Mesenchymal stem cell (in vitro differentiated cells and primary cell): ENCODE results near the gene MAMSTR.

Experiments used
- DNase-seq: peaks from one replicate; pipeline ENCODE4 v3.0.0-alpha.2; 2013
- H2AFZ ChIP-seq: one replicate; pipeline ENCODE4 v1.6.1; 2013; ENCODE audit warnings: low read depth, mild to moderate bottlenecking, control low read depth, inconsistent platforms, low read length, moderate library complexity
- H2AK5ac ChIP-seq: 2 replicates; pipeline ENCODE4 v1.6.1; 2013; ENCODE audit warnings: low read length, moderate library complexity, mild to moderate bottlenecking, inconsistent platforms; ENCODE audit not compliant: severe bottlenecking
- H2BK120ac ChIP-seq: one replicate; pipeline ENCODE4 v1.6.1; 2013; ENCODE audit warnings: low read depth, mild to moderate bottlenecking, inconsistent platforms, low read length, moderate library complexity
- H2BK12ac ChIP-seq, 2 experiments: one replicate each; pipeline ENCODE4 v1.6.1; 2013; ENCODE audit warnings: inconsistent platforms in 2 of 2, low read length in 2 of 2, mild to moderate bottlenecking in 2 of 2, moderate library complexity in 2 of 2, control low read depth in 1 of 2
- H2BK15ac ChIP-seq: one replicate; pipeline ENCODE4 v1.6.1; 2013; ENCODE audit warnings: mild to moderate bottlenecking, low read depth, inconsistent platforms; ENCODE audit not compliant: poor library complexity, severe bottlenecking
- H2BK5ac ChIP-seq: 2 replicates; pipeline ENCODE4 v1.6.1; 2013; ENCODE audit warnings: low read depth, mild to moderate bottlenecking, low read length, control low read depth, inconsistent platforms; ENCODE audit not compliant: poor library complexity, severe bottlenecking
- H3K14ac ChIP-seq, 2 experiments: one replicate each; pipeline ENCODE4 v1.6.1; 2013; ENCODE audit warnings: inconsistent platforms in 2 of 2, low read length in 2 of 2, control low read depth in 1 of 2, mild to moderate bottlenecking in 1 of 2, moderate library complexity in 1 of 2
- H3K18ac ChIP-seq, 2 experiments: one replicate each; pipeline ENCODE4 v1.6.1; 2013; ENCODE audit warnings: inconsistent platforms in 2 of 2, low read length in 2 of 2, control low read depth in 1 of 2, low read depth in 1 of 2, mild to moderate bottlenecking in 1 of 2
- H3K23ac ChIP-seq, 2 experiments: one replicate each; pipeline ENCODE4 v1.6.1; 2013; ENCODE audit warnings: inconsistent platforms in 2 of 2, low read length in 2 of 2, mild to moderate bottlenecking in 2 of 2, moderate library complexity in 2 of 2, control low read depth in 1 of 2
- H3K27ac ChIP-seq: 2 replicates; pipeline ENCODE4 v1.5.1; 2013; ENCODE audit warnings: mild to moderate bottlenecking, moderate library complexity, low read length, control low read depth, inconsistent platforms; ENCODE audit not compliant: poor library complexity, severe bottlenecking
- H3K27me3 ChIP-seq, 2 experiments: 2 replicates each; pipeline versions ENCODE4 v1.6.1 to v1.7.0; 2013; ENCODE audit warnings: low read length in 2 of 2, mild to moderate bottlenecking in 2 of 2, moderate library complexity in 2 of 2, control low read depth in 1 of 2, inconsistent platforms in 1 of 2; ENCODE audit not compliant: control insufficient read depth in 1 of 2, insufficient read depth in 1 of 2
- H3K36me3 ChIP-seq, 2 experiments: 2 replicates each; pipeline versions ENCODE4 v1.6.1 to v1.7.0; 2013; ENCODE audit warnings: low read length in 2 of 2, control low read depth in 1 of 2, inconsistent platforms in 1 of 2, low read depth in 1 of 2, mild to moderate bottlenecking in 1 of 2; ENCODE audit not compliant: insufficient read depth in 2 of 2, control insufficient read depth in 1 of 2
- H3K4ac ChIP-seq, 2 experiments: one replicate each; pipeline ENCODE4 v1.6.1; 2013; ENCODE audit warnings: inconsistent platforms in 2 of 2, low read length in 2 of 2, mild to moderate bottlenecking in 2 of 2, moderate library complexity in 2 of 2, control low read depth in 1 of 2, low read depth in 1 of 2
- H3K4me1 ChIP-seq: 2 replicates; pipeline ENCODE4 v1.6.1; 2013; ENCODE audit warnings: low read depth, low read length, control low read depth; ENCODE audit not compliant: control insufficient read depth, insufficient read depth
- H3K4me2 ChIP-seq: 2 replicates; pipeline ENCODE4 v1.6.1; 2013; ENCODE audit warnings: low read length, mild to moderate bottlenecking, inconsistent platforms; ENCODE audit not compliant: poor library complexity, severe bottlenecking
- H3K4me3 ChIP-seq, 2 experiments: 2 replicates each; pipeline versions ENCODE4 v1.5.1 to v1.7.0; 2013; ENCODE audit warnings: low read length in 2 of 2, mild to moderate bottlenecking in 2 of 2, control low read depth in 1 of 2, low read depth in 1 of 2; ENCODE audit not compliant: insufficient read depth in 1 of 2
- H3K79me1 ChIP-seq: replicated peaks from 2 replicates; pipeline ENCODE4 v1.6.1; 2013; ENCODE audit warnings: mild to moderate bottlenecking, control low read depth, low read length, inconsistent platforms; ENCODE audit not compliant: poor library complexity, severe bottlenecking
- H3K9ac ChIP-seq: 2 replicates; pipeline ENCODE4 v1.7.0; 2013; ENCODE audit warnings: mild to moderate bottlenecking, low read length, moderate library complexity
- H3K9me3 ChIP-seq: 2 replicates; pipeline ENCODE4 v1.7.0; 2013; ENCODE audit warnings: mild to moderate bottlenecking, low read length; ENCODE audit not compliant: control insufficient read depth
- H4K8ac ChIP-seq: one replicate; pipeline ENCODE4 v1.6.1; 2013; ENCODE audit warnings: inconsistent platforms, mild to moderate bottlenecking, low read length, moderate library complexity
- H4K91ac ChIP-seq: one replicate; pipeline ENCODE4 v1.6.1; 2013; ENCODE audit warnings: mild to moderate bottlenecking, low read length, inconsistent platforms
- WGBS: methylation state at CpG from one replicate; pipeline ENCODE4 v1.1.7; 2013; ENCODE audit warnings: mixed read lengths; 5-methylcytosine and 5-hydroxymethylcytosine counted together

Gene MAMSTR

GRCh38 chr19:48738557-48739403 lies 19.3 kb upstream of the MAMSTR start:
- H3K9ac ChIP-seq, result no peak overlapping the region
- peak; percentile 77 for DNase-seq
- H2BK5ac ChIP-seq, result peak overlapping the region; percentile 79
- H2AFZ ChIP-seq, result peak overlapping the region; percentile 99
- H3K4ac ChIP-seq, result no peak overlapping the region
- peak overlapping the region; percentile 19 for H4K8ac ChIP-seq
- H2AK5ac ChIP-seq, result no peak overlapping the region
- H3K79me1 ChIP-seq, result no peaks in the 10 kb centered on the region
- H3K27me3 ChIP-seq, result peaks cover 5 to 48% of the 10 kb centered on the region in 2 experiments
- peak overlapping the region; percentile 5 for H2BK15ac ChIP-seq
- H3K9me3 ChIP-seq, result no peaks in the 10 kb centered on the region
- H2BK120ac ChIP-seq, result no peak overlapping the region
- peak overlapping the region; percentile 42 to 59 for H2BK12ac ChIP-seq
- peak overlapping the region; percentile 98 for H3K4me2 ChIP-seq
- H3K14ac ChIP-seq, result no peak overlapping the region
- H3K4me3 ChIP-seq, result peak overlapping the region; percentile 49
- peak overlapping the region in 1 of 2 experiments; percentile 86 for H3K23ac ChIP-seq
- no peak overlapping the region for H3K27ac ChIP-seq
- no peaks in the 10 kb centered on the region for H3K36me3 ChIP-seq
- H4K91ac ChIP-seq, result no peak overlapping the region
- WGBS, result 4% methylated on average over 67 of the region's 96 CpGs
- H3K4me1 ChIP-seq, result peaks cover 17% of the 10 kb centered on the region
- peak overlapping the region in 1 of 2 experiments; percentile 88 for H3K18ac ChIP-seq

DNA sequence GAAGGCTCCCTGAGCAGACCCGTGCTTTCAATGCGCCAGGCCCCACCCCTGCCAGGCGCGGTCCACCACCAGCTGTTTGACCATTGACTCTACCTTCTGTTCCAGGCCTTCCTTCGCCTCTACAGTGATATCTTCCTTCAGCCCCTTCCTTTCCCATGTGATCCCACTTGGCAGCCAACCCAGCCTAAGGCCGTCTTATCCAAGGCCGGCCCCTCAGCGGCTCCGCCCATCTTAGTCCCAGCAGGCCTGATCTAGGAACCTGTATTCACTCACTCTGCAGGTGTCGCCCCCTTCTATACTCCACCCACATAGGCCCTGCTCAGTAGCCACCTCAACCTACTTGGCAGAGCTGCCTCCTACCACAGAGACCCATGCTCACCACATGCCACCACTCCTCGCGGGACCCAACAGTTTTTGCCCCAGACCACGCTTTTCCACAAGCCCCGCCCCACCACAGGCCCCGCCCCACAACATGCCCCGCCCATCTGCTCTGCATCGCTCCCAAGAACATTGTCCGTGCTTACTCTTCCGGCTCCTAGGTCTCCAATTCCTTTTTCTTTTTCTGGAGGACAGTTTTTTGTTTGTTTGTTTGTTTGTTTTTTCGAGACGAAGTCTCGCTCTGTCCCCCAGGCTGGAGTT lies 18.0 kb upstream of the MAMSTR start:
- Histone ChIP-seq H3K4ac (no peak overlapping the region), H2BK5ac (no peak overlapping the region), H3K9me3 (no peaks in the 10 kb centered on the region), H3K27ac (no peak overlapping the region), H3K9ac (no peak overlapping the region), H3K4me3 (no peak overlapping the region), H3K14ac (no peak overlapping the region), H3K4me1 (peaks cover 17% of the 10 kb centered on the region), H2BK120ac (no peak overlapping the region), H3K36me3 (no peaks in the 10 kb centered on the region), H3K23ac (no peak overlapping the region), H3K4me2 (no peak overlapping the region), H2AK5ac (no peak overlapping the region), H3K18ac (no peak overlapping the region), H2BK15ac (no peak overlapping the region), H4K8ac (no peak overlapping the region), H2BK12ac (no peak overlapping the region), H2AFZ (no peak overlapping the region), H3K27me3 (peaks cover 5 to 53% of the 10 kb centered on the region in 2 experiments), H4K91ac (no peak overlapping the region), H3K79me1 (no peaks in the 10 kb centered on the region)
- DNase-seq, result no peak
- WGBS, result 64% methylated on average over 22 of the region's 22 CpGs

DNA sequence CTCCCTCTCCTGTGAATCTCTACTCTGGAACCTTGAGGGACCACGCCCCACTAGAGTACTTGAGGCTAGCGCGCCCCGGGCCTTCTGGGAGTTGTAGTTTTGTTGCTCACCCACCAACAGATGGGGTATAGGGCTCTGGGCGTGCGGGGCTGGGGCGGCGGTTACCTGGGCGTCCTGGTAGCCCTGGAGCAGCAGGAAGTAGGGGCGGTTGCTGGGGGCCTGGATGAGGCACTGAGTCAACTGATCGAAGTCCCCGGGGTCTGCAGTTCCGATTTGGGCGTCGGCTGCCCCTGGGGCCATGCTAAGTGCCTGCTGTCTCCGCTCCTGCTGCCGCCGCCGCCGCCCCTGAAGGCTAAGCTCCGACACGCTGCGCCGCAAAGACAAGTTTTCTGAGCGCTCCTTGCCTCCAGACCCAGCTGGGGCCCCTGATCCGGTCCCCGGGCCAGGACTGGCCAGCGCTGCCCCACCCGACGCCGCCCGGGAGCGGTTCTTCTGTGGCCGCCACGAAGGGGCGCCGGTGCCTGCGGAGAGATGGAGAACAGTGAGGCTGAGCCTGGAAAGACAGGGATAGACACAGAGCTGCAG lies 15.6 kb upstream of the MAMSTR start:
- Histone ChIP-seq H3K27me3 (peaks cover 10 to 56% of the 10 kb centered on the region in 2 experiments), H3K9ac (no peak overlapping the region), H4K8ac (peak overlapping the region; percentile 94), H3K79me1 (no peaks in the 10 kb centered on the region), H3K14ac (peak overlapping the region in 1 of 2 experiments; percentile 95), H3K27ac (no peak overlapping the region), H2BK5ac (no peak overlapping the region), H2BK15ac (no peak overlapping the region), H2BK120ac (peak overlapping the region; percentile 80), H4K91ac (peak overlapping the region; percentile 78), H3K4ac (peak overlapping the region; percentile 31 to 53), H3K4me3 (peak overlapping the region in 1 of 2 experiments; percentile 44), H2AK5ac (no peak overlapping the region), H2AFZ (peak overlapping the region; percentile 99), H3K18ac (peak overlapping the region; percentile 89 to 92), H3K36me3 (no peaks in the 10 kb centered on the region), H2BK12ac (peak overlapping the region in 1 of 2 experiments; percentile 93), H3K23ac (peak overlapping the region in 1 of 2 experiments; percentile 90), H3K4me2 (peak overlapping the region; percentile 69), H3K9me3 (no peaks in the 10 kb centered on the region), H3K4me1 (peaks cover 17% of the 10 kb centered on the region)
- 2% methylated on average over 38 of the region's 38 CpGs for WGBS
- peak; percentile 78 for DNase-seq

GRCh38 chr19:48734625-48735024 lies 15.1 kb upstream of the MAMSTR start:
- WGBS, result 97% methylated on average over 9 of the region's 9 CpGs
- Histone ChIP-seq H3K18ac (no peak overlapping the region), H4K8ac (peak overlapping the region; percentile 12), H2BK15ac (no peak overlapping the region), H3K79me1 (no peaks in the 10 kb centered on the region), H2AFZ (no peak overlapping the region), H2AK5ac (no peak overlapping the region), H3K4me3 (no peak overlapping the region), H2BK12ac (no peak overlapping the region), H3K4me2 (no peak overlapping the region), H3K27ac (no peak overlapping the region), H3K9me3 (no peaks in the 10 kb centered on the region), H2BK5ac (no peak overlapping the region), H3K4ac (no peak overlapping the region), H2BK120ac (no peak overlapping the region), H4K91ac (peak overlapping the region; percentile 11), H3K23ac (no peak overlapping the region), H3K14ac (no peak overlapping the region), H3K27me3 (peaks cover 5 to 52% of the 10 kb centered on the region in 2 experiments), H3K9ac (no peak overlapping the region), H3K36me3 (no peaks in the 10 kb centered on the region), H3K4me1 (peaks cover 14% of the 10 kb centered on the region)
- no peak for DNase-seq
